Panc1 (cell line): ENCODE measurements around the gene MGAT5. TPM values are rescaled to one million over a fixed set of nuclear protein-coding genes. Genes with fewer than 3 reads are reported as not detected.

ENCODE experiments used
- ATAC-seq: fragments of 200-7000 bp; cut with Tn5 transposase; 2 replicates; pipeline ENCODE4 v1.9.1; 2020; ENCODE audit warnings: mild to moderate bottlenecking, moderate library complexity
- BruUV-seq: library from RNA; stranded (reverse); fragments of 400-500 nt; replicated peaks from 2 replicates; lab custom pipeline; 2021; lab: Mats Ljungman, UMichigan
- CTCF ChIA-PET: fragments of 300-600 bp; sonication (Branson Sonifier 250); formaldehyde crosslinking; loops from one replicate; lab custom pipeline; 2022; ENCODE audit warnings: antibody characterized with exemption; lab: Charles Lee
- POLR2A ChIA-PET: fragments of 300-600 bp; sonication (Branson Sonifier 250); formaldehyde crosslinking; loops from one replicate; lab custom pipeline; 2022; ENCODE audit warnings: antibody characterized with exemption; lab: Charles Lee
- DNase-seq: peaks from one replicate; pipeline ENCODE4 v3.0.0-alpha.2; 2010; ENCODE audit warnings: low read depth, low spot score
- H3K27ac ChIP-seq: 2 replicates; pipeline ENCODE4 v1.5.1; 2011; ENCODE audit warnings: mild to moderate bottlenecking, low read length, inconsistent platforms
- H3K27me3 ChIP-seq: fragments of 200-500 bp; sonication (Bioruptor generic); 2 replicates; pipeline ENCODE4 v1.6.0; 2014; ENCODE audit warnings: low read length, inconsistent platforms; ENCODE audit not compliant: control insufficient read depth, insufficient read depth
- H3K36me3 ChIP-seq: fragments of 200-500 bp; sonication (Bioruptor generic); 2 replicates; pipeline ENCODE4 v1.5.1; 2014; ENCODE audit warnings: inconsistent platforms, mild to moderate bottlenecking, low read length, moderate library complexity; ENCODE audit not compliant: control insufficient read depth, insufficient read depth
- H3K4me1 ChIP-seq: 2 replicates; pipeline ENCODE4 v1.5.1; 2011; ENCODE audit warnings: inconsistent platforms, mild to moderate bottlenecking, low read length, moderate library complexity; ENCODE audit not compliant: control insufficient read depth, insufficient read depth
- H3K4me3 ChIP-seq, 2 experiments: 2 replicates each; pipeline ENCODE4 v1.5.1; 2011 to 2012; ENCODE audit warnings: low read depth in 2 of 2, low read length in 2 of 2, mild to moderate bottlenecking in 2 of 2, inconsistent platforms in 1 of 2, moderate library complexity in 1 of 2
- H3K9me3 ChIP-seq: fragments of 200-500 bp; sonication (Bioruptor generic); 2 replicates; pipeline ENCODE4 v1.5.1; 2014; ENCODE audit warnings: low read depth, mild to moderate bottlenecking, inconsistent platforms, low read length, moderate library complexity; ENCODE audit not compliant: control insufficient read depth, insufficient read depth
- POLR2AphosphoS5 ChIP-seq: IDR thresholded peaks from 2 replicates; pipeline ENCODE4 v1.6.1; 2012; ENCODE audit warnings: mild to moderate bottlenecking, low read depth, low read length, moderate library complexity
- SIN3A ChIP-seq: IDR thresholded peaks from 2 replicates; pipeline ENCODE4 v1.6.1; 2012; ENCODE audit warnings: low read depth, mild to moderate bottlenecking, low read length, moderate library complexity, borderline replicate concordance; ENCODE audit not compliant: insufficient read depth
- TCF7L2 ChIP-seq: IDR thresholded peaks from 2 replicates; pipeline ENCODE4 v1.6.1; 2011; ENCODE audit warnings: mild to moderate bottlenecking, low read depth, low read length, inconsistent platforms
- in situ Hi-C: cut with HindIII; loops from 2 replicates; pipeline ENCODE4 v1.10.0; 2016; ENCODE audit warnings: low sequenced_read_pairs, low pct_unique_long_range_greater_than_20kb
- intact Hi-C: fragments of 100-400 bp; cut with micrococcal nuclease; formaldehyde crosslinking; loops from one replicate; pipeline ENCODE4 v1.10.0; 2022; ENCODE audit not compliant: unreplicated experiment
- total RNA-seq: library from RNA; stranded (reverse); gene quantifications from one replicate; pipeline ENCODE4 v1.2.1, GENCODE V29; 2021; ENCODE audit not compliant: unreplicated experiment
- TF ChIP-seq, protein P1 (sequence below): fragments of 450-650 bp; IDR thresholded peaks from 2 replicates; pipeline ENCODE4 v1.5.1; 2017; ENCODE audit warnings: mild to moderate bottlenecking
- TF ChIP-seq, protein P2 (sequence below), 2 experiments: IDR thresholded peaks; 2 replicates each; pipeline ENCODE4 v1.6.1; 2011 to 2012; ENCODE audit warnings: low read depth in 2 of 2, control low read depth in 1 of 2, low read length in 1 of 2, mild to moderate bottlenecking in 1 of 2, moderate library complexity in 1 of 2; ENCODE audit not compliant: insufficient read depth in 1 of 2

The MGAT5 gene
- total RNA-seq, 1 experiment from 2014 or later: 22.1 TPM

DNA sequence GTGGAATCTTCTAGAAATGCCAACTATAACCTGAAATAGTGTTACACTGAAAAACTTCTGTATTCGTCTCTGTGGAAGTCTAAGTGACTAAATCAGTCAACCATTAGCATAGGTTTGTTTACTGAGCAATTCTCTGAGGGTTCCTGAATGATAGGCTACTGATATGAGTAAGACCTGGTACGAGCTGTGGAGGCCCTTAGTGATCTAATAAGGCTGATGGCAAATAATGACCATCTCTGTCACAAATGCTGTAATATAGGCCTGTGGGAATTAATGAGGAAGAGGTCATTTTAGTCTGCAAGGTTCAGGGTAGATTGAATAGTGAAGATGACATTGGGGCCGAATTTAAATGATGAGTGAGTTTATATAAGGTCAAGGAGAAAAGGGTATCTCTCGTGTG, 82.5 kb downstream of the MGAT5 start:
- no peak for TF ChIP-seq TCF7L2
- TF ChIP-seq, protein P1, sequence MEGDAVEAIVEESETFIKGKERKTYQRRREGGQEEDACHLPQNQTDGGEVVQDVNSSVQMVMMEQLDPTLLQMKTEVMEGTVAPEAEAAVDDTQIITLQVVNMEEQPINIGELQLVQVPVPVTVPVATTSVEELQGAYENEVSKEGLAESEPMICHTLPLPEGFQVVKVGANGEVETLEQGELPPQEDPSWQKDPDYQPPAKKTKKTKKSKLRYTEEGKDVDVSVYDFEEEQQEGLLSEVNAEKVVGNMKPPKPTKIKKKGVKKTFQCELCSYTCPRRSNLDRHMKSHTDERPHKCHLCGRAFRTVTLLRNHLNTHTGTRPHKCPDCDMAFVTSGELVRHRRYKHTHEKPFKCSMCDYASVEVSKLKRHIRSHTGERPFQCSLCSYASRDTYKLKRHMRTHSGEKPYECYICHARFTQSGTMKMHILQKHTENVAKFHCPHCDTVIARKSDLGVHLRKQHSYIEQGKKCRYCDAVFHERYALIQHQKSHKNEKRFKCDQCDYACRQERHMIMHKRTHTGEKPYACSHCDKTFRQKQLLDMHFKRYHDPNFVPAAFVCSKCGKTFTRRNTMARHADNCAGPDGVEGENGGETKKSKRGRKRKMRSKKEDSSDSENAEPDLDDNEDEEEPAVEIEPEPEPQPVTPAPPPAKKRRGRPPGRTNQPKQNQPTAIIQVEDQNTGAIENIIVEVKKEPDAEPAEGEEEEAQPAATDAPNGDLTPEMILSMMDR: no peak
- TF ChIP-seq SIN3A: no peak
- TF ChIP-seq, protein P2, sequence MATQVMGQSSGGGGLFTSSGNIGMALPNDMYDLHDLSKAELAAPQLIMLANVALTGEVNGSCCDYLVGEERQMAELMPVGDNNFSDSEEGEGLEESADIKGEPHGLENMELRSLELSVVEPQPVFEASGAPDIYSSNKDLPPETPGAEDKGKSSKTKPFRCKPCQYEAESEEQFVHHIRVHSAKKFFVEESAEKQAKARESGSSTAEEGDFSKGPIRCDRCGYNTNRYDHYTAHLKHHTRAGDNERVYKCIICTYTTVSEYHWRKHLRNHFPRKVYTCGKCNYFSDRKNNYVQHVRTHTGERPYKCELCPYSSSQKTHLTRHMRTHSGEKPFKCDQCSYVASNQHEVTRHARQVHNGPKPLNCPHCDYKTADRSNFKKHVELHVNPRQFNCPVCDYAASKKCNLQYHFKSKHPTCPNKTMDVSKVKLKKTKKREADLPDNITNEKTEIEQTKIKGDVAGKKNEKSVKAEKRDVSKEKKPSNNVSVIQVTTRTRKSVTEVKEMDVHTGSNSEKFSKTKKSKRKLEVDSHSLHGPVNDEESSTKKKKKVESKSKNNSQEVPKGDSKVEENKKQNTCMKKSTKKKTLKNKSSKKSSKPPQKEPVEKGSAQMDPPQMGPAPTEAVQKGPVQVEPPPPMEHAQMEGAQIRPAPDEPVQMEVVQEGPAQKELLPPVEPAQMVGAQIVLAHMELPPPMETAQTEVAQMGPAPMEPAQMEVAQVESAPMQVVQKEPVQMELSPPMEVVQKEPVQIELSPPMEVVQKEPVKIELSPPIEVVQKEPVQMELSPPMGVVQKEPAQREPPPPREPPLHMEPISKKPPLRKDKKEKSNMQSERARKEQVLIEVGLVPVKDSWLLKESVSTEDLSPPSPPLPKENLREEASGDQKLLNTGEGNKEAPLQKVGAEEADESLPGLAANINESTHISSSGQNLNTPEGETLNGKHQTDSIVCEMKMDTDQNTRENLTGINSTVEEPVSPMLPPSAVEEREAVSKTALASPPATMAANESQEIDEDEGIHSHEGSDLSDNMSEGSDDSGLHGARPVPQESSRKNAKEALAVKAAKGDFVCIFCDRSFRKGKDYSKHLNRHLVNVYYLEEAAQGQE (IDR thresholded peaks at IDR 0.05; ENCODE audit: insufficient read depth in 1 of 2, low read depth in 2 of 2, low read length in 1 of 2): no peak
- TF ChIP-seq POLR2AphosphoS5: no peak
- H3K36me3 ChIP-seq: no peaks in the 10 kb centered on the region
- H3K27ac ChIP-seq: no peak overlapping the region
- no peak for ATAC-seq
- no peaks in the 10 kb centered on the region for H3K27me3 ChIP-seq
- intact Hi-C loops: no loop called here
- no peak for DNase-seq
- in situ Hi-C loops: no loop called here
- no peaks in the 10 kb centered on the region for H3K4me1 ChIP-seq
- CTCF ChIA-PET: no interaction called here
- POLR2A ChIA-PET: interaction anchor here (0.7 kb wide), 1 partner anchor 148 kb away, joined by 3 read pairs; no protein-coding TSS in a partner anchor
- BruUV-seq: no TSS peak
- H3K4me3 ChIP-seq: no peak overlapping the region
- H3K9me3 ChIP-seq: no peaks in the 10 kb centered on the region

DNA sequence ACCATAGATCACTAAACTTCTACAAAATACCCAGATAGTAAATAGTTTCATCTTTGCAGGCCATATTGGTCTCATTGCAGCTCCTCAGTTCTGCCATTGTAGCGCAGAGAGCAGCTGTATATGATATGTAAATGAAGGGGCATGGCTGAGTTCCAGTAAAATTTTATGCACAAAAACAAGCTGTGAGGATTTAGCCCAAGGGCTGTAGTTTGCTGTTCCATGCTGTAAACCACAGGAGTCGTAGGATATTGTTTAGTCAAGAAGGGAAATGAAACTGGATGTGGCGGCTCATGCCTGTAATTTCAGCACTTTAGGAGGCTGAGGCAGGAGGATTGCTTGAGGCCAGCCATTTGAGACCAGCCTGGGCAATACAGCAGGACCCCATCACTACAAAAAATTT, 83.0 kb downstream of the MGAT5 start:
- no peak for ATAC-seq
- H3K27ac ChIP-seq: no peak overlapping the region
- H3K36me3 ChIP-seq: no peaks in the 10 kb centered on the region
- no peaks in the 10 kb centered on the region for H3K27me3 ChIP-seq
- intact Hi-C loops (no loop called here), in situ Hi-C loops (no loop called here)
- no peak for DNase-seq
- ChIA-PET CTCF (no interaction called here), POLR2A (no interaction called here)
- no peak overlapping the region for H3K4me3 ChIP-seq
- no peaks in the 10 kb centered on the region for H3K9me3 ChIP-seq
- BruUV-seq: no TSS peak
- TF ChIP-seq SIN3A (no peak), TCF7L2 (no peak), POLR2AphosphoS5 (no peak)
- TF ChIP-seq, protein P2 (IDR thresholded peaks at IDR 0.05; ENCODE audit: insufficient read depth in 1 of 2, low read depth in 2 of 2, low read length in 1 of 2): no peak
- TF ChIP-seq, protein P1: no peak
- H3K4me1 ChIP-seq: no peaks in the 10 kb centered on the region
